Right lobe of liver (tissue), 4 donors: ENCODE results near the gene CRYGN.

ENCODE experiments used
- CTCF ChIP-seq, 4 donors: fragments of 200-600 bp in 3 of 4; fragments of 450-650 bp in 1 of 4; IDR thresholded peaks; one replicate each; pipeline versions ENCODE4 v1.5.1 to v1.8.0; 2016 to 2022; ENCODE audit warnings: antibody characterized with exemption in 4 of 4, mild to moderate bottlenecking in 2 of 4
- POLR2A ChIP-seq: fragments of 450-650 bp; IDR thresholded peaks from one replicate; pipeline ENCODE4 v1.6.1; 2017; ENCODE audit warnings: antibody characterized with exemption, mild to moderate bottlenecking
- donor health status: DM: no; HTN: no; CAD: no.
- donor health status: DM: no; HTN: no; CAD: no.
- donor health status: DM: no; HTN: yes; CAD: no.

DNA sequence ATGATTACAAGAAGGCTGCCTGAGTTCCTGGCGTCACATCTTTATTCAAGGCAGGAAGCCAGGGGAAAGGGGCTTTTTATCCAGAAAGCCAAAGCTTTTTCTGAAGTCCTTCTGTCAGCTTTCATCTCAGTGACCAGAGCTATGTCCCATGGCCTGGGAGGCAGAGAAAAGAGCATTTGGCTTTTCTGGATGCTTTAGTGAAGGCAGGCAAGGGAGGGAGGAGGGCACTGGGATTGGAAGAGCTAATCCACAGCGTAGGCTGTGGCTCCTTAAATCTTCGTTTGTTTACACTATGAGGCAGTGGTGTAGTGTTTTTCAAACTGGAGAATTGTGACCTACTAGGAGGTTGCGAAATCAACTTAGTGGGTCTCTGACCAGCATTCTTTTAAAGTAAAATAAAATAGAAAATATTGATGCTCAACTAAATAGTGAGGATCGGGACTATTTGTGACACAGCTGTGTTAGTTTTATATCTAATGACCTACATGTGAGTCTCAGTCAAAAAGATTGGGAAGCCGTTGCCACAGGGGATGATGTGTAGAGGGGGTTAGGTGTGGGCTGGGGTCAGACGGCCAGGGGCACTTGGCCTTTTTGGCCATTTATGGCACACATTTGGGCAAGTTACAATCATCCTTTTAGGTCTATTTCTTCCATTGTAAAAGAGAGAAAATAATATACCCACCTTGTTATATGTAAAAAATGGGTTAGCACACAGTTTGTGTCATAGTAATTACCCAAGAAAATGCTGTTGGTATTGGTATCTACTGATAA is 14.1 kb downstream of the CRYGN start:
- TF ChIP-seq CTCF (IDR thresholded peaks at IDR 0.05): no peak
- no peak for TF ChIP-seq POLR2A
